Uterus (tissue), 2 donors: ENCODE data around the gene DMKN.

Experiments used
- CTCF ChIP-seq, 4 experiments: fragments of 200-600 bp in 2 of 4; fragments of 450-650 bp in 2 of 4; sonication (generic) in 2 of 4; IDR thresholded peaks; one replicate each; pipeline ENCODE4 v1.5.1; 2016 to 2019; ENCODE audit warnings: antibody characterized with exemption in 4 of 4, mild to moderate bottlenecking in 2 of 4, moderate library complexity in 1 of 4
- POLR2A ChIP-seq, 2 donors: fragments of 450-650 bp; IDR thresholded peaks; one replicate each; pipeline ENCODE4 v1.6.1; 2016; ENCODE audit warnings: antibody characterized with exemption in 2 of 2, mild to moderate bottlenecking in 1 of 2, moderate library complexity in 1 of 2

GRCh38 chr19:35507561-35507960 lies 5.9 kb downstream of the DMKN start:
- TF ChIP-seq POLR2A (IDR thresholded peaks at IDR 0.05) (no peak), CTCF (IDR thresholded peaks at IDR 0.05) (no peak)
